Stimulated activated CD4-positive, alpha-beta T cell treated with anti-CD3 and anti-CD28 coated beads, Interleukin-1b, Interleukin-23, amount 100 ng/mL, for 24 hours (primary cell): Measurements from ENCODE around the gene LARP1.

ENCODE experiments used
- DNase-seq, 4 experiments: peaks; one replicate each; pipeline ENCODE4 v3.0.0-alpha.2; 2020; ENCODE audit warnings: low read depth in 4 of 4, low spot score in 1 of 4

LARP1 gene

GRCh38 chr5:154850255-154851062, 95.3 kb downstream of the LARP1 start, which contains the start of gene FAXDC2:
TSS of gene FAXDC2 (minus strand) at chr5:154850603. CDS start at chr5:154838178, 12,425 bp downstream.
- no peak for DNase-seq

GRCh38 chr5:154851351-154851750, 96.2 kb downstream of the LARP1 start:
- DNase-seq = no peak

- peak; percentile 49 to 80 (median 66) for DNase-seq
Measured at GRCh38 chr5:154857530-154858296, 102.5 kb downstream of the LARP1 start.

GRCh38 chr5:154858297-154858971, 103.3 kb downstream of the LARP1 start, which contains the start of gene CNOT8:
TSS of gene CNOT8 (plus strand) at chr5:154858627. CDS start at chr5:154863279, 4,652 bp downstream.
- peak; percentile 95 to 98 (median 96) for DNase-seq

- DNase-seq = no peak
Measured at GRCh38 chr5:154858972-154859871, 104.0 kb downstream of the LARP1 start.

GRCh38 chr5:154860123-154860522, 104.9 kb downstream of the LARP1 start:
- peak in 1 of 4 experiments; percentile 4 for DNase-seq

GRCh38 chr5:154860765-154861164, 105.6 kb downstream of the LARP1 start:
- DNase-seq = no peak

- no peak for DNase-seq
Measured at GRCh38 chr5:154861946-154862345, 106.8 kb downstream of the LARP1 start.

GRCh38 chr5:154862766-154863165, 107.6 kb downstream of the LARP1 start:
- DNase-seq = no peak

- DNase-seq = no peak
Measured at GRCh38 chr5:154863291-154864080, 108.3 kb downstream of the LARP1 start.

- no peak for DNase-seq
Measured at GRCh38 chr5:154865466-154866184, 110.4 kb downstream of the LARP1 start.

- no peak for DNase-seq
Measured at GRCh38 chr5:154866841-154867240, 111.7 kb downstream of the LARP1 start.
